IPS DF 6.9 (cell line): Measurements from ENCODE around the gene AQP12A.
"Not testable (repeated sequence)": the region's sequence is repeated elsewhere in the genome, so short reads cannot be mapped to it uniquely, and the experiment has no call there.

Source experiments
- DNase-seq: peaks from one replicate; pipeline ENCODE4 v3.0.0-alpha.2; 2013; ENCODE audit warnings: low read depth, low spot score
- H3K27ac ChIP-seq: one replicate; pipeline ENCODE4 v1.5.1; 2013; ENCODE audit warnings: low read length, control low read depth
- H3K27me3 ChIP-seq: 2 replicates; pipeline ENCODE4 v1.6.1; 2013; ENCODE audit warnings: mild to moderate bottlenecking, low read length; ENCODE audit not compliant: control insufficient read depth, insufficient read depth
- H3K36me3 ChIP-seq: 2 replicates; pipeline ENCODE4 v1.6.1; 2013; ENCODE audit warnings: low read length; ENCODE audit not compliant: control insufficient read depth, insufficient read depth
- H3K4me1 ChIP-seq: 2 replicates; pipeline ENCODE4 v1.6.1; 2013; ENCODE audit warnings: low read length; ENCODE audit not compliant: control insufficient read depth, insufficient read depth
- H3K4me3 ChIP-seq: 2 replicates; pipeline ENCODE4 v1.5.1; 2013; ENCODE audit warnings: mild to moderate bottlenecking, low read length
- H3K9me3 ChIP-seq: 2 replicates; pipeline ENCODE4 v1.6.1; 2013; ENCODE audit warnings: low read length, inconsistent platforms; ENCODE audit not compliant: control insufficient read depth, insufficient read depth
- WGBS: extraction: QIAGEN DNeasy Blood & Tissue Kit; methylation state at CpG from one replicate; pipeline ENCODE4 v1.1.7; 2013; ENCODE audit warnings: mixed read lengths, missing lambda C conversion rate; ENCODE audit not compliant: insufficient read length, insufficient coverage; 5-methylcytosine and 5-hydroxymethylcytosine counted together

AQP12A gene

DNA sequence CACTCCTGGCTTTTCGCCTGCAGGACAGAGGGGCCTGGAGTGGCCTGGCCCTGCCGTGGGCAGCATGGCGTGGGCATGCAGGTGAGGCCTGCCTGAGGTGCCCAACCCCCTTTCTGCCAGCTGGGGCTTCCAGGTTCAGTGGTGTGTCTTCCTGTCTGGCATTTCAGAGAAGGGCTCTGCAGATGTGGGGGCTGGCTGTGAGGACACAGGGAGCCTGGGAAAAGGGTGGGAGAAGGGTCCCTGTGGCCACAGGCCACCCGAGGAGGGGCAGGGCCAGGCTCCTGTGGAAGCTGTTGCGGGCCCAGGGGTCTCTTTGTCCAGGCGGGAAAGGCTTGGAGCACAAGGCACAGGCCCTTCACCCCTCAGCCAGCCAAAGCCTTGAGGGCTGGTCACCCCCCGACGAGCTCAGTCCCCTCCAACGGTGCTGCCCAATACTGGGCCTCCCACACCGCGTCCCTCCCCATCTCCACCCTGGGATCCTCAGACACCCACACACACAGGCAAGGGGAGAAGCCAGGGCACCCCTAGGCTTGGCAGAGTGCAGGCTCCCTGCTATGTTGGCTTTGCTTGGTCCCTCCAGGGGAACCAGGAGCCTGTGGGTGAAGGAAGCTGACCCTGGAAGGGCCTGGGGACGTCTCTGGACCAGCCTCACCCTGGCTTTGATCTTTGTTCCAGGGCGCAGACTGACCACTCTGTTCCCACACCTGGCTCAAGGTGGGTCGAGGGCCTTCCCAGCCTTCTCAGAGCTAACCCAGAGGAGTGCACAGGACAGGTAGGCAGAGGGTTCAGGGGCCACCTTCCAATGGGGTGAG is 3.7 kb upstream of the AQP12A start:
- Histone ChIP-seq H3K4me1 (no peaks in the 10 kb centered on the region), H3K27me3 (no peaks in the 10 kb centered on the region), H3K4me3 (no peak overlapping the region), H3K36me3 (no peaks in the 10 kb centered on the region; the same call in 1 of the 2 replicates), H3K9me3 (no peaks in the 10 kb centered on the region), H3K27ac (no peak overlapping the region)
- no CpG with 5 or more reads among the region's 14 CpGs for WGBS
- DNase-seq: no peak

DNA sequence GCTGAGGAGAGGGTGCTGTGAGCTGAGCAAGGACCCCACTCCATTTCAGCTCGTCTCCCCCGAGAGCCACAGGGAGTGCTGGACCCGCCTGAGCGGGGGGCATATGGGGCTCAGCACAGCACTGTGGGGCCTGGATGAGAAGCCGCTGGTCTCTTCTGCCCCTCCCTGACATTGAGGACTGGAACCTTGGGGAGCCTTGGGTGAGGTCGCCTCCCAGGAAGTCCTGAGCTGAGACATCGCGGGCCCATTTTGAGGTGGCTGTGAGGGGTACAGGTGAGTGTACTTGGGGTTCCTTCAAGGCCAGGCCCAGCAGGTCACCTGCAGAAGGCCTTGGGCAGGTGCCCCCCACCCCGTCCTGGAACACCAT is 3.1 kb upstream of the AQP12A start:
- WGBS: no CpG with 5 or more reads among the region's 9 CpGs
- no peaks in the 10 kb centered on the region for H3K27me3 ChIP-seq
- no peaks in the 10 kb centered on the region for H3K9me3 ChIP-seq
- H3K27ac ChIP-seq: no peak overlapping the region
- no peaks in the 10 kb centered on the region for H3K4me1 ChIP-seq
- no peaks in the 10 kb centered on the region; the same call in 1 of the 2 replicates for H3K36me3 ChIP-seq
- H3K4me3 ChIP-seq: no peak overlapping the region
- no peak for DNase-seq

DNA sequence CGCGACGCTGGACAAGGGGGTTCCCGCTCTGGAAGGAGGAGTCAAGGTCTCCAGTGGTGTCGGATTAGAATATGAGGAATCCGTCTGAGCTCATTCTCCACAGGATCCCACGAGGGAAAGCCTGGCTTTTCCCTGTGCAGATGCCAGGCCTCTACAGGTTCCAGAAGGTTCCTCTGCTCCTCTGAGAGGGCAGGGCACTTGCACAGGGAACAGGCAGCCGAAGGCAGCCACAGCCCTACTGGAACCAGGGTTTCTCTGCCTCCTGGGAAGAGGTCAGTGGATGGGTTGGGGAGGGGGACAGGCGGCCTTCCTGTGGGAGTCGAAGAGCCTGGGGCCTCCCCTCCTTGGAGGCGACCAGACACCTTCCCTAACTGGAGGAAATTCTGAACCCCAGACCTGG is 1.7 kb upstream of the AQP12A start:
- H3K36me3 ChIP-seq: no peaks in the 10 kb centered on the region; the same call in 1 of the 2 replicates
- no CpG with 5 or more reads among the region's 11 CpGs for WGBS
- no peak overlapping the region for H3K27ac ChIP-seq
- DNase-seq: no peak
- H3K4me3 ChIP-seq: no peak overlapping the region
- H3K9me3 ChIP-seq: no peaks in the 10 kb centered on the region
- no peaks in the 10 kb centered on the region for H3K27me3 ChIP-seq
- H3K4me1 ChIP-seq: no peaks in the 10 kb centered on the region

- not testable (repeated sequence) for H3K4me1 ChIP-seq, H3K27me3 ChIP-seq, H3K9me3 ChIP-seq, H3K27ac ChIP-seq, H3K4me3 ChIP-seq, DNase-seq, H3K36me3 ChIP-seq
- WGBS: no CpG with 5 or more reads among the region's 18 CpGs
These were observed 1.1 kb upstream of the AQP12A start for GRCh38 chr2:240690421-240691074.

DNA sequence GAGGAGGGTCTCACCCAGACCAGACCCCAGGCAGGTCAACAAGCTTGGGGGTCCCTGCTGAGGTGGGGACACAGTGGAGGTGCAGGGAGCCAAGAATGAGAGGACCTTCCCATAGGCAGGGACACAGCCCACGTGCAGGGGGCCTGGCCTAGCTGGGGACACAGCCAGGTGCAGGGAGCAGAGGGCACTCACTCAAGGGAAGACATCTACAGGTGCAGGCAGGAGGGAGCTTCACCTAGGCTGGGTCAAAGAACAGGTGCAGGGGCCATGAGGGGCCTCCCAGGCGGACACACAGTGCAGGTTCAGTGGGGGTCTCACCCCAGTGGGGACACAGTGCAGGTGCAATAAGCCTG is 615 bp upstream of the AQP12A start:
- not testable (repeated sequence) for H3K4me1 ChIP-seq, DNase-seq, H3K9me3 ChIP-seq, H3K27ac ChIP-seq, H3K4me3 ChIP-seq, H3K27me3 ChIP-seq, H3K36me3 ChIP-seq
- no CpG with 5 or more reads among the region's 2 CpGs for WGBS

- H3K9me3 ChIP-seq, H3K27me3 ChIP-seq, H3K4me1 ChIP-seq, H3K4me3 ChIP-seq, H3K36me3 ChIP-seq, H3K27ac ChIP-seq, DNase-seq: not testable (repeated sequence)
- no CpG with 5 or more reads among the region's 34 CpGs for WGBS
These were observed 1.2 kb downstream of the AQP12A start for GRCh38 chr2:240692583-240693561.

- not testable (repeated sequence) for H3K27ac ChIP-seq, H3K36me3 ChIP-seq, H3K27me3 ChIP-seq, H3K4me3 ChIP-seq, DNase-seq, H3K9me3 ChIP-seq, H3K4me1 ChIP-seq
- no CpG with 5 or more reads among the region's 12 CpGs for WGBS
These were observed 2.6 kb downstream of the AQP12A start for GRCh38 chr2:240694304-240694703.

GRCh38 chr2:240695593-240695992 is 3.9 kb downstream of the AQP12A start:
- H3K4me3 ChIP-seq, H3K36me3 ChIP-seq, H3K9me3 ChIP-seq, H3K27me3 ChIP-seq, DNase-seq, H3K4me1 ChIP-seq, H3K27ac ChIP-seq: not testable (repeated sequence)
- no CpG with 5 or more reads among the region's 19 CpGs for WGBS

GRCh38 chr2:240696469-240696868 is 4.8 kb downstream of the AQP12A start:
- H3K27ac ChIP-seq, H3K9me3 ChIP-seq: not testable (repeated sequence)
- no CpG with 5 or more reads among the region's 13 CpGs for WGBS

GRCh38 chr2:240698852-240699561 is 7.3 kb downstream of the AQP12A start:
- not testable (repeated sequence) for DNase-seq, H3K4me1 ChIP-seq, H3K27ac ChIP-seq, H3K36me3 ChIP-seq, H3K4me3 ChIP-seq, H3K9me3 ChIP-seq, H3K27me3 ChIP-seq
- WGBS: no CpG with 5 or more reads among the region's 33 CpGs

More at GRCh38 chr2:240696469-240696868, 4.8 kb downstream of the AQP12A start:
- not testable (repeated sequence) for H3K27me3 ChIP-seq, H3K4me3 ChIP-seq, DNase-seq, H3K4me1 ChIP-seq, H3K36me3 ChIP-seq
